ENCODE results near the gene GULP1. TPM values are rescaled to one million over a fixed set of nuclear protein-coding genes. Genes with fewer than 3 reads are reported as not detected.

Gene GULP1
- polyA plus RNA-seq, 3 donors, result 51.1 to 66.6 (median 60.2) TPM

DNA sequence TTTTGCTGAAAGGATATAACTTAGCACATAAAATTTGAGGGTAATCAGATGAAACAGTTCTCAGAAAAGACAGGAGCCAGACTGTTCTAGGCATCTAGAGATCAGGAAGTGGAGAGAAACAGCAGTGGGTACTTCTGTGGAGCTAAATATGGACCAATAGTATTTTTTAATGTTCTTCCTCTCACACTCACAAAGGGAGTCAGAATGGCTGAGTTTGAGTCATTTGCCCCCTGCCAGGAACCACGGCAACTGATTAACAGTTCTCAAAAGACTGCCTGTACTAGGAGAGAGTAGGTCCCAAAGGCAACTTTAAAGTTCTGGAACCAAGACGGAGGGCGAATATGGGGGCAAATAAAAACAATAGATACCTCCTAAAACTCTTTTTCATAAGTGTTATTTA lies 107.5 kb downstream of the GULP1 start:
- DNase-seq (ENCODE audit: extremely low read depth in 1 of 11, low read depth in 9 of 11, low spot score in 4 of 11), result no peak

GRCh38 chr2:188403676-188404075 lies 112.0 kb downstream of the GULP1 start:
- DNase-seq (ENCODE audit: extremely low read depth in 1 of 11, low read depth in 9 of 11, low spot score in 4 of 11), result no peak

- no peak for DNase-seq (ENCODE audit: extremely low read depth in 1 of 11, low read depth in 9 of 11, low spot score in 4 of 11)
Observed at GRCh38 chr2:188404341-188405004, 112.8 kb downstream of the GULP1 start.

GRCh38 chr2:188406414-188406813 lies 114.7 kb downstream of the GULP1 start:
- DNase-seq (ENCODE audit: extremely low read depth in 1 of 11, low read depth in 9 of 11, low spot score in 4 of 11), result no peak

DNA sequence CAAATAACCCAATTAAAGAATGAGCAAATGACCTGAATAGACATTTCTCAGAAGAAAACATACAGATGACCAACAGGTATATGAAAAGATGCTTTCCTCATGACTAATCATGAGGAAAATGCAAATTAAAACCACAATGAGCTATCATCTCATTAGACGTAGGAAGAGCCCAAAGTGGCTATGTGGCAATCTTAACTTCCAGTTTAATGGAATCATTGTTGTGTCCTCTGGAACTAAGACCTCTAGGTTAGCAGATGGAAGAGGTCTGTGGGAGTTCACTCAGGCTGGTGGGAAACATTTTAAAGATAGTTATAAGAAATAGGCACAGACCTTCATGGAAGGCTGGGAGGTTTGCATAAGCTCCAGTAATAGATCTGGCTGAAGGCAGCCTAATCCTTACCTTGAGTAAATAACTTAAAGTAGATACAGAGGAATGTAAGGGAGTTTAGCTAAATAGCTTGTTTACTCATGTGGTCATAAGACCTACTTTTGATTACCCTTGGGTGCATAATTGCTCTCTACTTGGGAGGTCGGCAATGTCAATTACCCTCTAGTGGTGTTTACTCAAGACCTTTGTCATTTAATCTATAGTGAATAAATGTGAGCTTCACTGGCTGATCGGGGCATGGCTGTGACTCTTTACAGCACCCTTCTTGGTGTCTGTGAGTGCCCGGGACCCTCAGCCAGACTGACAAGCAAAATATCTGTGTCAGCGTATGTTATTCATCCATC lies 119.0 kb downstream of the GULP1 start:
- no peak for DNase-seq (ENCODE audit: extremely low read depth in 1 of 11, low read depth in 9 of 11, low spot score in 4 of 11)

GRCh38 chr2:188412190-188412589 lies 120.5 kb downstream of the GULP1 start:
- DNase-seq (ENCODE audit: extremely low read depth in 1 of 11, low read depth in 9 of 11, low spot score in 4 of 11), result no peak

- DNase-seq (ENCODE audit: extremely low read depth in 1 of 11, low read depth in 9 of 11, low spot score in 4 of 11), result peak in 2 of 11 donors; percentile 15 to 24
Observed at GRCh38 chr2:188414411-188414810, 122.7 kb downstream of the GULP1 start.

- no peak for DNase-seq (ENCODE audit: extremely low read depth in 1 of 11, low read depth in 9 of 11, low spot score in 4 of 11)
Observed at GRCh38 chr2:188414869-188415753, 123.4 kb downstream of the GULP1 start.

GRCh38 chr2:188415754-188416083 lies 124.0 kb downstream of the GULP1 start:
- DNase-seq (ENCODE audit: extremely low read depth in 1 of 11, low read depth in 9 of 11, low spot score in 4 of 11), result no peak

- no peak for DNase-seq (ENCODE audit: extremely low read depth in 1 of 11, low read depth in 9 of 11, low spot score in 4 of 11)
Observed at GRCh38 chr2:188416367-188416766, 124.7 kb downstream of the GULP1 start.

GRCh38 chr2:188422726-188423125 lies 131.1 kb downstream of the GULP1 start:
- no peak for DNase-seq (ENCODE audit: extremely low read depth in 1 of 11, low read depth in 9 of 11, low spot score in 4 of 11)

DNA sequence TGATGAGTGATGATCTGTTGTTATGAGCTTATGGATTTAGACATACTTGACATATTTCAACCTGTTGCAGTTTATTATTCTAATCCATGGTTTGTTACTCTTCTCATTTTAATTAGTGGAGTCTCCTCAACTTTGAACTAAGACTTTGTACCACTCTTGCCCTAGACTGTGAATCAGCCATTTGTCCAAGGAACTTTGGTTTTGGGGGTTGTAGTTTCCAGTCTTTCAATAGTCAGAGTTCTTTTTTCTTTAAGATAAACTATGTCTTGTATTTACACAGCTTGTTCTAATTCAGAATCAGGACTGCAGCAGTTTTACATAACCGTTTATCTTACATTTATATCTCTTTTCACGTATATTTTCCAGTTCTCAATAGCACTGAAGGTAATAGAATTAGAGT lies 133.6 kb downstream of the GULP1 start:
- DNase-seq (ENCODE audit: extremely low read depth in 1 of 11, low read depth in 9 of 11, low spot score in 4 of 11), result no peak

DNA sequence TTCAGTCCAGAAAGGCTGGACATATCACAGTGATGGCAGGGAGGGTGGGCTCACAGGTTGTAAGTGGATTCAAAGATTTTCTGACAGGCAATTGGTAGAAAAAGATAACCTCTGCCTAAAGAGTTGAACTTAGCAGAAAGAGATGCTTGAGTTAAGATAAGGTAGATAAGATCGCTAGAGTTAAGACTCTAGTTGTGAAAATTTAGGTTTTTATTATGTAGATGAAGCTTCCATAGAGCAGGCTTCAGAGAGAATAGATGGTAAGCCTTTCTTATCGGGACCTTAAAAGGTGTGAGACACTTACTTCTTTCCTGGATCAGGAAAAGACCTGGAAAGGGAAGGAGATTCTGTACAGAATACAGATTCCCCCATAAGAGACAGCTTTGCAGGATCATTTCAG lies 134.4 kb downstream of the GULP1 start:
- DNase-seq (ENCODE audit: extremely low read depth in 1 of 11, low read depth in 9 of 11, low spot score in 4 of 11), result no peak

- no peak for DNase-seq (ENCODE audit: extremely low read depth in 1 of 11, low read depth in 9 of 11, low spot score in 4 of 11)
Observed at GRCh38 chr2:188430705-188431104, 139.0 kb downstream of the GULP1 start.

DNA sequence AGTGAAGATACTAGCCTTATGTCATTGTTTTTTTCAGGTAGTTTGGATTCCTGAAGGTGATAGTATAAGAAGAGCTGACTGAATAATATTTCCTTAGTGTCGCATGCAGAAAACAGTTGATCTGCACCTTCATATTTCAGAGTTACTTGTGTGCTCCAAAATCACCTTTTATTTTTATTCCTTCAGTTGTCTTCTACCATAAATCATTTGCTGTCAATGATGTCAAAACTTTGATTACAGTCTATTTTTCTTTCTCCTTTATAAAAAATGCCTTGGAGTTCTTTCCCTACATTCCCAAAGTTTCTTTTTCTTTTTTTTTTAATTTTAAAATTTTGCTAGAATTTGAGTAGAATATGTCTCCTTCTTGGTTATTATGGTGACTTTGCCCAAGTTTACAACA lies 142.3 kb downstream of the GULP1 start:
- no peak for DNase-seq (ENCODE audit: extremely low read depth in 1 of 11, low read depth in 9 of 11, low spot score in 4 of 11)

DNA sequence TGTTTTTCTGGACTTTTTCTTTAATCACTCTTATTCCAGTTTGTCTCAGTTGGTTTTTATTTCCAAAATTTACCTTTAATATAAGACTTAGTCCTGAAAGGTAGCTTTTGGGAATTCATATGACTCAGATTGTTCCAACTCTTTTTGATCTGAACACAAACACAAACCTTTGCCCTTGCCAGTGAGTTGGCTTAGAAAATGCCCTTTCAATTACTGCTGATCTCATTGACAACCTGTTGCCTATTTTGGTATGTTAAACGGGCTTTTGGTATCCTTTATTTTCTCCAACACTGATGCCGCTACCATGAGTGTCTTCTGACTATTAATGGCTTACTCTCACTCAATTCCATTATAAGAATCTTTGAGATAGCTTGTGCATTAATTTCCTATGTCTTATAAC lies 143.4 kb downstream of the GULP1 start:
- no peak for DNase-seq (ENCODE audit: extremely low read depth in 1 of 11, low read depth in 9 of 11, low spot score in 4 of 11)

DNA sequence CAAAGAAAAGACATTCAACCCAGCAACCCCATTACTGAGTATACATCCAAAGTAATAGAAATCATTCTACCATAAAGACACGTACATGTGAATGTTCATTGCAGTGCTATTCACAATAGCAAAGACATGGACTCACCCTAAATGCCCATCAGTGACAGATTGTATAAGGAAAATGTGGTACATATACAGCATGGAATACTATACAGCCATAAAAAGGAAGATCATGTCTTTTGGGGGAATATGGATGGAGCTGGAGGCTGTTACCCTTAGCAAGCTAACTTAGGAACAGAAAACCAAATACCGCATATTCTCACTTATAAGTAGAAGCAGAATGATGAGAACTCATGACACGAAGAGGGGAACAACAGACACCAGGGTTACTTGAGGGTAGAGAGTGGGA lies 145.9 kb downstream of the GULP1 start:
- DNase-seq (ENCODE audit: extremely low read depth in 1 of 11, low read depth in 9 of 11, low spot score in 4 of 11), result no peak

GRCh38 chr2:188439986-188440385 lies 148.3 kb downstream of the GULP1 start:
- no peak for DNase-seq (ENCODE audit: extremely low read depth in 1 of 11, low read depth in 9 of 11, low spot score in 4 of 11)

DNA sequence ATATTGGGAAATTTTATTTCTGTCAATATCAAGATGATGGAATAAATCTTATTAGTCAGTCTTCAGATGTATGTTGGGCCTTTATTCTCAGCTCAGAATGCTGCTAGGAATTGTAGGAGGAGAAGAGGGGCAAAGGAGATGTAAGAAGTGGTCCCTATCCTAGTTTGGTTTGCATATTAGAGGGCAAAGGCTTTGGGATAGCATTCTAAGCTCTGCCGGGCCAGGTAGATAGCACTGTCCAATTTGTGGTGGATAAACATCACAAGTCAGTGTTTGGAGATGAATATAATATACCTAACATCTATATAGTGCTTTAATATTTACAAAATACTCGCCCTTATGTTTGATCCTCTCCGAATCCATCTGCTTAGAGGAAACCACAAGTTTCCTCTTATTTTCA lies 149.2 kb downstream of the GULP1 start:
- DNase-seq (ENCODE audit: extremely low read depth in 1 of 11, low read depth in 9 of 11, low spot score in 4 of 11), result no peak

DNA sequence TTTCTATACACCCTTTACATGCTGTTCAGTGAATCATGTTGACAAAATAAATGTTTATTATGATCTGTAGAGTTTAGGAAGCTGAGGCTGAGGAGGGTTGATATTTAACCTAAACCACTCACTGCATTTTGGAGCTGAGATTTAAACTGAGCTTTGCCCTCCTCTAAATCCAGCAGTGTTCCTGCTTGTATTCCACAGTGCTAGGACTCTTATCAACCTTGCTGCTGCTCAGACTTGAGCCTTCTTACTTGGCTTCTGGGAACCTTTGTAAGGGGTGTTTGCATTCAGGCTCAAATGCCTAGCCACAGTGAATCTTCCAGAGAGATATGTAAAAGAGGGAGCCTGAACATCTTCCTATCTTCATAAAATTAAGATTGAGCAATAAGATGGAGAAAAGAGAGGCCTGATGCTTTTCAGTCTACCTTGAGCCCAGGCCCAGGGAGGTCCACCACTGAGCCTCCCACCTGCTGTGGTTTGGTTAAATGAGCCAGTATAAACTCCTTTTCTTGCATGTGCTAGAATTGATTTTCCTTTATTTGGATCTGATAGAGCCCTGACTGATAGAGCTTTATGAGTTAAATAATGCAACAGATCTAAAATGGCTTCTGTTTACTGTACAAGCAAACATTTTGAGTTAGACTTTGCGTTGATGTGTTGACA lies 149.7 kb downstream of the GULP1 start:
- DNase-seq (ENCODE audit: extremely low read depth in 1 of 11, low read depth in 9 of 11, low spot score in 4 of 11), result no peak

Measured in renal cortex interstitium (tissue), 11 donors.